Activated B cell treated with CpG ODN at 0.5 μM for 24 hours (primary cell): Measurements from ENCODE around the gene SAC3D1. TPM values are rescaled to one million over a fixed set of nuclear protein-coding genes. Genes with fewer than 3 reads are reported as not detected.

Source experiments
- ATAC-seq: fragments of 200-7000 bp; cut with Tn5 transposase; one replicate; pipeline ENCODE4 v1.10.0; 2021; ENCODE audit warnings: low read depth, mild to moderate bottlenecking, moderate library complexity
- CTCF ChIA-PET: fragments of 350-600 bp; sonication (Branson Sonifier 250); formaldehyde crosslinking; loops from one replicate; lab custom pipeline; 2021; ENCODE audit warnings: antibody characterized with exemption; lab: Charles Lee
- POLR2A ChIA-PET: fragments of 350-600 bp; sonication (Branson Sonifier 250); formaldehyde crosslinking; loops from one replicate; lab custom pipeline; 2021; ENCODE audit warnings: antibody characterized with exemption; lab: Charles Lee
- DNase-seq: peaks from one replicate; pipeline ENCODE4 v3.0.0; 2022
- H3K27ac Mint-ChIP-seq: one replicate; pipeline ENCODE4 v1.8.0; 2020; ENCODE audit warnings: mixed read lengths
- H3K27me3 Mint-ChIP-seq: one replicate; pipeline ENCODE4 v1.8.0; 2021; ENCODE audit warnings: mixed read lengths
- H3K36me3 Mint-ChIP-seq: one replicate; pipeline ENCODE4 v1.8.0; 2021; ENCODE audit warnings: low read depth, mixed read lengths
- H3K4me1 Mint-ChIP-seq: one replicate; pipeline ENCODE4 v1.8.0; 2021; ENCODE audit warnings: mixed read lengths
- H3K4me3 Mint-ChIP-seq: one replicate; pipeline ENCODE4 v1.8.0; 2020; ENCODE audit warnings: mild to moderate bottlenecking, mixed read lengths
- H3K9me3 Mint-ChIP-seq: one replicate; pipeline ENCODE4 v1.8.0; 2020; ENCODE audit warnings: mixed read lengths
- intact Hi-C: fragments of 100-400 bp; cut with micrococcal nuclease; formaldehyde crosslinking; loops from one replicate; pipeline ENCODE4 v1.15.1; 2024
- total RNA-seq: library from RNA; stranded (reverse); gene quantifications from 2 replicates; pipeline ENCODE4 v1.2.3, GENCODE V29; 2022
- TF ChIP-seq, protein P1 (sequence below): fragments of 200-600 bp; IDR thresholded peaks from one replicate; pipeline ENCODE4 v1.8.0; 2022; ENCODE audit warnings: antibody characterized with exemption, mild to moderate bottlenecking

Gene SAC3D1
- total RNA-seq, 1 donor from 2014 or later, result 3.8 TPM

DNA sequence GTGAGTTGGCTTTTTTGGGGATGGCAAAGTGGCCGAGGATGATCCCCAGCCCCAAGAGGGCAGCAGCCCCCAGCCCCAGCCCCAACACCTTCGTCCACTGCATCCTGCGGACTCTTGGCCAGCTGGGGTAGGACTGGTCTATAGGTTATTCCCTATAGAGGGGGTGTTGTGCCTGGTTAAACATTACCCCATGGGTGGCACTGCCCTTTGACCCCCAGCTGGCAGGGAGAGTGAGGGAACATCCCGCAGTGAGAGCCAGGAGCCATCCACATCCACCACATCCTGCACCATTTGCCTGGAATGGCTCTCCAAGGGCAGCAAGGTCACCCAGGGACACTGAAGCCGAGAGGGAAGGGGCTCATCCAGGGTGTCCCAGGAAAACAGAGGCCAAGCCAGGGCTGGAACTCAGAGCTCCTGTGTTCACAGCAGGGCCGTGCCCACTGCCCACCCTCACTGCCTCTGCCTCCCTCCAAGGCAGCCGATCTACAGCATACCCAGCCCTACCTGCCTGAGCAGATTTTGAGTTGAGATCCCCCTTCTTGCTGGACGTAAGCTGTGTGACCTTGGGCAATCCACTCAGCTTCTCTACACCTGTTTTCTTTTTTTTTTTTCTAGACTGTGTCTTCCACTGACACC lies 17.5 kb downstream of the SAC3D1 start, which contains the start of gene NAALADL1:
Gene NAALADL1 (minus strand): TSS at position 135 of the 636 bp plus-strand sequence. CDS start 32 bp downstream, at position 103.
- TF ChIP-seq, protein P1, sequence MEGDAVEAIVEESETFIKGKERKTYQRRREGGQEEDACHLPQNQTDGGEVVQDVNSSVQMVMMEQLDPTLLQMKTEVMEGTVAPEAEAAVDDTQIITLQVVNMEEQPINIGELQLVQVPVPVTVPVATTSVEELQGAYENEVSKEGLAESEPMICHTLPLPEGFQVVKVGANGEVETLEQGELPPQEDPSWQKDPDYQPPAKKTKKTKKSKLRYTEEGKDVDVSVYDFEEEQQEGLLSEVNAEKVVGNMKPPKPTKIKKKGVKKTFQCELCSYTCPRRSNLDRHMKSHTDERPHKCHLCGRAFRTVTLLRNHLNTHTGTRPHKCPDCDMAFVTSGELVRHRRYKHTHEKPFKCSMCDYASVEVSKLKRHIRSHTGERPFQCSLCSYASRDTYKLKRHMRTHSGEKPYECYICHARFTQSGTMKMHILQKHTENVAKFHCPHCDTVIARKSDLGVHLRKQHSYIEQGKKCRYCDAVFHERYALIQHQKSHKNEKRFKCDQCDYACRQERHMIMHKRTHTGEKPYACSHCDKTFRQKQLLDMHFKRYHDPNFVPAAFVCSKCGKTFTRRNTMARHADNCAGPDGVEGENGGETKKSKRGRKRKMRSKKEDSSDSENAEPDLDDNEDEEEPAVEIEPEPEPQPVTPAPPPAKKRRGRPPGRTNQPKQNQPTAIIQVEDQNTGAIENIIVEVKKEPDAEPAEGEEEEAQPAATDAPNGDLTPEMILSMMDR, result no peak
- ATAC-seq, result no peak
- no peak within 1 kb of the TSS for H3K4me3 Mint-ChIP-seq
- no peaks in the 10 kb centered on the region for H3K9me3 Mint-ChIP-seq
- POLR2A ChIA-PET, result no interaction called here
- no peaks in the 10 kb centered on the region for H3K36me3 Mint-ChIP-seq
- H3K27ac Mint-ChIP-seq, result no peak within 1 kb of the TSS
- no peak for DNase-seq
- intact Hi-C loops, result no loop called here
- peaks cover 1% of the 10 kb centered on the region for H3K27me3 Mint-ChIP-seq
- H3K4me1 Mint-ChIP-seq, result peaks cover 12% of the 10 kb centered on the region
- CTCF ChIA-PET, result no interaction called here

DNA sequence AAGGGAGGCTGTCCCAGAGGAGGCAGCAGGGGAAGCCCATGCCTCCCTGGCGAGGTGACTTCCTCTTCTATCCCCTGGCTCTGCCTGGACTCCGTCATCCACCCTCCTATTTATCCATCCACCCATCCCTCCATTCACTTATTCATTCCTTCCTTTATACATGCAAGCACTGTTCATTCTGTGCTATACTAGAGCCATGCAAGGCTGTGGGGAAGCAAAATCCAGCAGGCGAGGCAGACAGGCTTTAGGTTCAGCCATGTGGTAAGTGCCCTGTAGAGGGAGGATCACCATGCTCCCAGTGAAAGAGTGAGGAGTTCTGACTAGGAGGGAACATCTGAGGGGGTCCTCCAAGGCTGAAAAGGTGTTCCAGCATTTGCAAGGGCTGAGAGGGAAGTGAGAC lies 18.5 kb downstream of the SAC3D1 start:
- ChIA-PET POLR2A (no interaction called here), CTCF (no interaction called here)
- Mint-ChIP-seq H3K9me3 (no peaks in the 10 kb centered on the region), H3K27me3 (peaks cover 1% of the 10 kb centered on the region), H3K4me1 (peaks cover 2% of the 10 kb centered on the region), H3K27ac (no peak overlapping the region), H3K4me3 (no peak overlapping the region), H3K36me3 (no peaks in the 10 kb centered on the region)
- no peak for DNase-seq
- TF ChIP-seq, protein P1, result no peak
- intact Hi-C loops, result no loop called here
- no peak for ATAC-seq

DNA sequence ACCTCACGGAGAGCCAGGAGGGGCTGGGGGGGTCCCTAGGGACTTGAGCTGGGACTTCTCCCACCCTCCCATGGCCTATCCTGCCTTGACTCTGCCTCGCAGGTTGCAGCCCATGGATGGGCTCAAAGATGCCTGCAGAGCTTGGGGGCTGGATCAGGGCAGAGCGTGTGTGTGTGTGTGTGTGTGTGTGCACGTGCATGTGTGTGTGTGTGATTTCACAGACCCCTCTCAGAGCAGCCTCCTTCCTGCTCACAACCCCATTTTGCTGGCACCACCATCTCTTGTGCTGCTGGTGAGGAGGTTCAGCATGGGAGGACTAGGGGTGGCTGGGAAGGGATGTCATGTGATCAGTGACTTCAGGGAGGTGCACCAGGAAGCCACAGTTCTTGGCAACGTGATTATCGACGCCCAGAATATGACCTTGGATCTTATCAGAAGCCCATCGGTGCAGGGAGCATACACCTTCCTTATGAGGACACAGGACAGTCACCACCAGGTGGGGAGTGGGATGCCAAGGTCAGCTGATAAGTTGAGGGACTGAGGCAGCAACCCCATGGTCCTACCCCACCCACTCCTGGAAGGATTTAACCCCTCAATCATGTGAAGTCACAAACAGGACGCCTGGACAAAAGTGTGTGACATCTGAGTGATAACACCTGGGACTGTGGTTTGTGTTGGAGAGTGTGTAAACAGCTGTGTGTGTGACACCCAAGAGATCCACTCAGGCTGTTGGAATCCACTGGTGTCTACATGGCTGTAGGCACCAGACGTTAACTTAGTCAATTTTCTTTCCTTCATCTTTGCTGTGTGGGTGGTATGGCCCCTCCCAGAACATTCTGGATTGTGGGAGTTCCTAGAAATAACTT lies 19.2 kb downstream of the SAC3D1 start:
- Mint-ChIP-seq H3K27me3 (peaks cover 1% of the 10 kb centered on the region), H3K36me3 (no peaks in the 10 kb centered on the region), H3K4me3 (no peak overlapping the region), H3K4me1 (no peaks in the 10 kb centered on the region), H3K9me3 (no peaks in the 10 kb centered on the region), H3K27ac (no peak overlapping the region)
- no peak for DNase-seq
- intact Hi-C loops, result no loop called here
- TF ChIP-seq, protein P1, result no peak
- ATAC-seq, result no peak
- ChIA-PET POLR2A (no interaction called here), CTCF (no interaction called here)

DNA sequence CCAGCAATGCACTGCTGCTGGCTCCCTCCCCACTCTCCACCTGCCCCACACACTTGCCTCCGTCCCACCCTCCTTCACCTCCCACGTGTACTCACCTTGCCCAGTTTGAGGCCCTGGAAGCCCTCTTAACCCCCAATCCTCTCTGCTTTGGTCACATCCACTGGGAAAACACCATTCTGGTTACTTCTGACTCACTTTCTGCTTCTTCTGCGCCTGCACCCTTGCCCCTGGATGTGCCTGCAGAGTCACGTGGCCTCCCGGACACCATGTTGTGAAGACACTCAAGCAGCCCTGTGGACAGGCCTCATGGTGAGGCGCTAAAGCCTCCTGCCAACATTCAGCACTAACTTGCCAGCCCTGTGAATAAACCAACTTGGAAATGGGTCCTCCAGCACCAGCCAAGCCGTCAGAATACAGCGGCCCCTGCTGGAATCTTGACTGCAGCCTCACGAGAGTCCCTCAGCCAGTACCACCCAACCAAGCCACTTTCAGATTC lies 20.0 kb downstream of the SAC3D1 start:
- TF ChIP-seq, protein P1, result no peak
- Mint-ChIP-seq H3K27ac (no peak overlapping the region), H3K4me3 (no peak overlapping the region), H3K27me3 (peaks cover 1% of the 10 kb centered on the region), H3K36me3 (no peaks in the 10 kb centered on the region), H3K9me3 (no peaks in the 10 kb centered on the region), H3K4me1 (no peaks in the 10 kb centered on the region)
- ChIA-PET CTCF (no interaction called here), POLR2A (no interaction called here)
- intact Hi-C loops, result no loop called here
- no peak for ATAC-seq
- DNase-seq, result no peak

DNA sequence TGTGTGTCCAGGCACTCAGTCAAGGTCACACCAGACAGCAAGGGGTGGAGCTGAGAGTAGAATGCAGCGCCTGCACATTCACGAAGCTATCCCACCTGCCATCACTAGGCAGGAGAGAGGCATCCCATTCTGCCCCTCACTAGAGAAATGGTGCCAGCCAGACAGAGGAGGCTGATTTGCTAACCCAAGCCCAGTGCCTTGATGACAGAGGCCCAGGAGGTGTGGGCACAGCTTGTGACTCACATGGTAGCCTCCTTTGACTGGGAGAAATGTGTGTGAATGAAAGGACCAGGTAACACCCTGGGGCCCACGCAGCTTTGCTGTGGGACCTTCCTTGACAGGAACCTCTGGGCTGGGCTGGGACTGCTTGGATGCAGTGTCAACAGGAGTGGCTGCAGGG lies 22.5 kb downstream of the SAC3D1 start:
- ChIA-PET CTCF (interaction anchor here (0.6 kb wide), 1 partner anchor 35 kb away, joined by 4 read pairs; no protein-coding TSS in a partner anchor), POLR2A (interaction anchor here (0.6 kb wide), 1 partner anchor 240 kb away, joined by 5 read pairs; no protein-coding TSS in a partner anchor)
- Mint-ChIP-seq H3K27ac (no peak overlapping the region), H3K9me3 (no peaks in the 10 kb centered on the region), H3K36me3 (no peaks in the 10 kb centered on the region), H3K4me3 (no peak overlapping the region), H3K27me3 (peaks cover 1% of the 10 kb centered on the region), H3K4me1 (no peaks in the 10 kb centered on the region)
- TF ChIP-seq, protein P1, result no peak
- intact Hi-C loops, result no loop called here
- DNase-seq (no peak), ATAC-seq (no peak)
